ENCODE measurements around the gene WNT5A. TPM values are rescaled to one million over a fixed set of nuclear protein-coding genes. Genes with fewer than 3 reads are reported as not detected.

The WNT5A gene
- polyA plus RNA-seq, 1 donor from 2014 or later = 0.59 TPM

GRCh38 chr3:55515550-55516246, 28.6 kb upstream of the WNT5A start:
- Histone ChIP-seq H3F3A (ENCODE audit: insufficient read depth, low read length, poor library complexity, severe bottlenecking) (no peaks in the 10 kb centered on the region), H3K27me3 (ENCODE audit: insufficient read depth, low read depth, low read length) (no peaks in the 10 kb centered on the region), H3K9ac (ENCODE audit: low read length) (no peak overlapping the region), H3K9me2 (ENCODE audit: insufficient read depth, low read length) (no peaks in the 10 kb centered on the region), H3K27ac (ENCODE audit: low read length) (no peak overlapping the region), H3K4me2 (ENCODE audit: low read length) (no peak overlapping the region), H3K36me3 (ENCODE audit: insufficient read depth, low read length) (no peaks in the 10 kb centered on the region), H3K79me2 (replicated peaks; ENCODE audit: insufficient read depth, low read length) (no peaks in the 10 kb centered on the region), H2AFZ (ENCODE audit: low read depth, low read length) (no peak overlapping the region), H3K4me3 (ENCODE audit: low read length) (no peak overlapping the region), H3K9me3 (ENCODE audit: low read length) (no peaks in the 10 kb centered on the region), H4K20me1 (ENCODE audit: insufficient read depth) (no peaks in the 10 kb centered on the region)
- TF ChIP-seq TAF1 (IDR thresholded peaks at IDR 0.05; ENCODE audit: low read depth) (no peak), EP300 (conservative IDR thresholded peaks at IDR 0.05; ENCODE audit: poor library complexity, severe bottlenecking) (no peak), SMC3 (conservative IDR thresholded peaks at IDR 0.05; ENCODE audit: poor library complexity) (no peak), POLR2AphosphoS5 (IDR thresholded peaks at IDR 0.05) (no peak), RAD21 (conservative IDR thresholded peaks at IDR 0.05) (no peak)

GRCh38 chr3:55514962-55515361, 27.9 kb upstream of the WNT5A start:
- no peaks in the 10 kb centered on the region for H3K79me2 ChIP-seq (replicated peaks; ENCODE audit: insufficient read depth, low read length)
- no peak overlapping the region for H3K27ac ChIP-seq (ENCODE audit: low read length)
- H4K20me1 ChIP-seq (ENCODE audit: insufficient read depth) = no peaks in the 10 kb centered on the region
- H3K4me2 ChIP-seq (ENCODE audit: low read length) = no peak overlapping the region
- no peaks in the 10 kb centered on the region for H3K36me3 ChIP-seq (ENCODE audit: insufficient read depth, low read length)
- no peak overlapping the region for H3K9ac ChIP-seq (ENCODE audit: low read length)
- no peaks in the 10 kb centered on the region for H3K9me2 ChIP-seq (ENCODE audit: insufficient read depth, low read length)
- no peaks in the 10 kb centered on the region for H3F3A ChIP-seq (ENCODE audit: insufficient read depth, low read length, poor library complexity, severe bottlenecking)
- no peaks in the 10 kb centered on the region for H3K27me3 ChIP-seq (ENCODE audit: insufficient read depth, low read depth, low read length)
- H3K9me3 ChIP-seq (ENCODE audit: low read length) = no peaks in the 10 kb centered on the region
- no peak for TF ChIP-seq REST (IDR thresholded peaks at IDR 0.05; ENCODE audit: borderline replicate concordance)
- TF ChIP-seq CTCF (IDR thresholded peaks at IDR 0.05; ENCODE audit: poor library complexity, severe bottlenecking) = no peak
- no peak for TF ChIP-seq EZH2 (IDR thresholded peaks at IDR 0.05; ENCODE audit: borderline replicate concordance, insufficient read depth, low read length, poor library complexity, severe bottlenecking)
- no peak for TF ChIP-seq SMC3 (conservative IDR thresholded peaks at IDR 0.05; ENCODE audit: poor library complexity)
- TF ChIP-seq MXI1 (conservative IDR thresholded peaks at IDR 0.05; ENCODE audit: poor library complexity, severe bottlenecking) = no peak
- TF ChIP-seq POLR2AphosphoS5 (IDR thresholded peaks at IDR 0.05) = no peak
- TF ChIP-seq TAF1 (IDR thresholded peaks at IDR 0.05; ENCODE audit: low read depth) = no peak
- no peak for TF ChIP-seq EP300 (conservative IDR thresholded peaks at IDR 0.05; ENCODE audit: poor library complexity, severe bottlenecking)
- TF ChIP-seq RAD21 (conservative IDR thresholded peaks at IDR 0.05) = no peak
- H3K4me3 ChIP-seq (ENCODE audit: low read length) = no peak overlapping the region
- H2AFZ ChIP-seq (ENCODE audit: low read depth, low read length) = no peak overlapping the region
